ENCODE results near the gene MTCL1.

The MTCL1 gene

DNA sequence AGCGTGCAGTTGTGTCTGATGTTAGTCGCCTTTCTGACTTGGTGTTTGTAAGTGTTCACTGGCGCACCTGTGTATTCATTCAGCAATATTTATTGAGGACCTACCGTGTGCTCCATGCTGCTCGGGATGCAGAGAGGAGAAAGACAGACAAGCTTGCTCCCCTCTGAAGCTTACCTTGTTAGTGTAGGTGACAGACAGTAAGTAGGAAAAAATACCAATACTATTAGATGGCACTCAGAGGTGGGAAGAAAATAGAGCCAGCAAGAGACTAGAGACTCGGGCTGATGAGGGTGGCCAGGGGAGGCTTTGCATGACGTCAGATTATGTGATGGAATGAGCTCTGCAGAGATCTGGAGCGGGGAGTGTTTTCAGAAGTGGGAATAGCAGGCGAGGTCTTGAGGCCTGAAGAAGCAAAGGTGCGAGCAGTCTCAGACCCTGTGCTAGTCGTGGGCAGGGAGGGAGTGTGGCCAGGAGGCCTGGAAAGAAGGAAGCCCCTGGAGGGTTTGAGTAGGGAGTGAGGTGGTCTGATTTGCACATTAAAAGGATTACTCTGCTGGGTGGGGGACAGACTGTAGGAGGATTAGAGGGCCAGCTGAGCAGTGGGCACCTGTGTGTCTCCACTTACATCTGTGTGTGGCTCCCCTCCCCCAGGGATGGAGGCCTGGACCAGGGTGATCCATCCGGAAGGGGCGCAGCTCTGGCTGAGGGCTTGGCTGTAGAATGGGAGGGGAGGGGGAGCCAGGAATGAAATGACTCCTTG, 11.8 kb downstream of the MTCL1 start:
- Histone ChIP-seq H3K27ac (ENCODE audit: low read length) (peak overlapping the region; percentile 46), H3K36me3 (ENCODE audit: control insufficient read depth in 2 of 2, insufficient read depth in 2 of 2, low read length in 2 of 2) (peaks cover 6 to 8% of the 10 kb centered on the region in 2 donors), H3K4me3 (ENCODE audit: low read length in 2 of 2) (peak overlapping the region in 1 of 2 donors; percentile 15), H3K27me3 (ENCODE audit: control insufficient read depth in 1 of 2, insufficient read depth in 2 of 2, low read length in 2 of 2) (no peaks in the 10 kb centered on the region), H3K4me1 (ENCODE audit: control insufficient read depth, insufficient read depth, low read length) (peaks cover 42% of the 10 kb centered on the region), H3K9me3 (ENCODE audit: control insufficient read depth in 2 of 2, low read length in 2 of 2) (no peaks in the 10 kb centered on the region), H3K9ac (ENCODE audit: low read length in 2 of 2) (no peak overlapping the region)

DNA sequence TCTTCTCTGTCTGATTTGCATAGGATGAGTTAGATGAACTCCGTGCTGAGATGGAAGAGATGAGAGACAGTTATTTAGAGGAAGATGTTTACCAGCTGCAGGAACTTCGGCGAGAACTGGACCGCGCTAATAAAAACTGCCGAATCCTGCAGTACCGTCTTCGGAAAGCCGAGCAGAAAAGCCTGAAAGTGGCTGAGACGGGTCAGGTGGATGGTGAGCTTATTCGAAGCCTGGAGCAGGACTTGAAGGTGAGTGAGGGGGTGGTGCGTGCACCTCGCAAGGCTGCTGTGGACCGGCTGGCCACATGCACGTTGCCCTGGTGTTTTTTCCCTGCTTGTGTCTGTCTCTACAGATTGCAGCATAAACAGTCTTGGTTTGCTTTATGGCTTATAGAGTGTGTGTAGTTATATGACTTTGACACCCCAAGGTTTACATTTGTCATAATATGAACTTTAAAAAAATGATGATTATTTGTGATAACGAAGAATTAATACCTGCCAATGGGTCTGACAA, 13.1 kb downstream of the MTCL1 start:
- Histone ChIP-seq H3K27me3 (ENCODE audit: control insufficient read depth in 1 of 2, insufficient read depth in 2 of 2, low read length in 2 of 2) (no peaks in the 10 kb centered on the region), H3K36me3 (ENCODE audit: control insufficient read depth in 2 of 2, insufficient read depth in 2 of 2, low read length in 2 of 2) (peaks cover 6 to 11% of the 10 kb centered on the region in 2 donors), H3K4me1 (ENCODE audit: control insufficient read depth, insufficient read depth, low read length) (peaks cover 45% of the 10 kb centered on the region), H3K4me3 (ENCODE audit: low read length in 2 of 2) (peak overlapping the region; percentile 1 to 57), H3K9ac (ENCODE audit: low read length in 2 of 2) (no peak overlapping the region), H3K9me3 (ENCODE audit: control insufficient read depth in 2 of 2, low read length in 2 of 2) (no peaks in the 10 kb centered on the region), H3K27ac (ENCODE audit: low read length) (no peak overlapping the region)

DNA sequence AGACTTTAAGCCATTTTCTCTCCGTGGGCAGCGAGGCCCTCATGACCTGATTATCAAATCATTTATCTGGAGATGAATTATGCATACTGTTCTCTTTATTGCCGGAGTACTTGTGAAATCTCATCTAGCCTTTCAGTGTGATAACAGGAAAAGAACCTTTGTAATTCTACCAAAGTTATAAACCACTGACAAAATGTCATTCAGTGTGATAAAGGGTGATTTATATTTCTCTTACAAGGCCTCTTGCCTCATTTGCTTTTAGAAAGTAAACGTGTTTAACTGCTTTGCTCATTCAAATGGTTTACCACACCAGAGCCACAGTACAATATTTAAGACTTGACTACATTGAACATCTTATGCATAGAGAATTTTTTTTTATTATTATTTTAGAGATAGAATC, 13.8 kb downstream of the MTCL1 start:
- Histone ChIP-seq H3K4me3 (ENCODE audit: low read length in 2 of 2) (no peak overlapping the region), H3K9me3 (ENCODE audit: control insufficient read depth in 2 of 2, low read length in 2 of 2) (no peaks in the 10 kb centered on the region), H3K27ac (ENCODE audit: low read length) (no peak overlapping the region), H3K36me3 (ENCODE audit: control insufficient read depth in 2 of 2, insufficient read depth in 2 of 2, low read length in 2 of 2) (peaks cover 6 to 11% of the 10 kb centered on the region in 2 donors), H3K4me1 (ENCODE audit: control insufficient read depth, insufficient read depth, low read length) (peaks cover 38% of the 10 kb centered on the region), H3K27me3 (ENCODE audit: control insufficient read depth in 1 of 2, insufficient read depth in 2 of 2, low read length in 2 of 2) (no peaks in the 10 kb centered on the region), H3K9ac (ENCODE audit: low read length in 2 of 2) (no peak overlapping the region)

DNA sequence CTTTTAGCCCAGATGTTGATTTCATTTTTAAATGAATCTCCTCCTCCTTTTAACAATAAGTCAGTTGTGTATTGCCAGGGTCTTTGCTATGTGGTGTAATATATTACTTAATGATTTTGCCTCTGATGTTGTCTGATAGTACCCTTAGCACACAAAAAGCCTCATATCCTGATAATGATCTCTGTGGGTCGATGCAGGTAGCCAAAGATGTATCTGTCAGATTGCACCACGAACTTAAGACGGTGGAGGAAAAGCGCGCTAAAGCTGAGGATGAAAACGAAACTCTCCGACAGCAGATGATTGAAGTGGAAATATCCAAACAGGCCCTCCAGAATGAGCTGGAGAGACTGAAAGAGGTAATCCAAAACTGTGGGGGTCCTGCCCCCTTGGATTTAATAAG, 14.8 kb downstream of the MTCL1 start:
- Histone ChIP-seq H3K4me3 (ENCODE audit: low read length in 2 of 2) (no peak overlapping the region), H3K4me1 (ENCODE audit: control insufficient read depth, insufficient read depth, low read length) (peaks cover 35% of the 10 kb centered on the region), H3K9ac (ENCODE audit: low read length in 2 of 2) (peak overlapping the region in 1 of 2 donors; percentile 36), H3K27me3 (ENCODE audit: control insufficient read depth in 1 of 2, insufficient read depth in 2 of 2, low read length in 2 of 2) (no peaks in the 10 kb centered on the region), H3K27ac (ENCODE audit: low read length) (no peak overlapping the region), H3K9me3 (ENCODE audit: control insufficient read depth in 2 of 2, low read length in 2 of 2) (no peaks in the 10 kb centered on the region), H3K36me3 (ENCODE audit: control insufficient read depth in 2 of 2, insufficient read depth in 2 of 2, low read length in 2 of 2) (peaks cover 6 to 11% of the 10 kb centered on the region in 2 donors)

DNA sequence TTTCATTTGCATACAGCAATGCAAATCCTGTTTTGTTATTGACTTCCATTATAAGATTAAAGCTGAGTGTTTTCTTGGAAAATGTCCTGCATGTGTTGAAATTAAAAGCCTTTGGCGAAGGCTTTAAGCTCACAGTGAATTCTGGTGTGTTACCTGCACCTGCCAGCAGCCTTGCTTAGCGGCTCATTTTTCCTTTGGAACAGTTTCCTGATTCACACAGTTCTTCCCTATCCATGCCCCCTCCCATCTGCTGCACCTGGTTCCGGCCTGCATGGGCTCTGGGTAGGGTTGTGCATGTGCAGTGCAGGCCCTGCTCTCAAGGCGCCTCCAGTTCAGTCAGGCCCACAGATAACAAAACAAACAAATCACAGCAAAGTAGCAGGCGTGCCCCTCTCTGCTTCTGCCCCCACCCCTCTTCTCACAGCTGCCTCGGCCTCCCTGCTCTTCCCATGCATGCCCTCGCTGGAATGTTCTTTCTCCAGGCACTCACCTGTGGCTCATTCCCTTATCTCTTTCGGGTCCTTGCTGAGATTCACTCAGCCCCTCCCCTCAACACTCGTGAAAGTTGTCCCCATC, 15.8 kb downstream of the MTCL1 start:
- Histone ChIP-seq H3K36me3 (ENCODE audit: control insufficient read depth in 2 of 2, insufficient read depth in 2 of 2, low read length in 2 of 2) (peaks cover 6 to 11% of the 10 kb centered on the region in 2 donors), H3K9me3 (ENCODE audit: control insufficient read depth in 2 of 2, low read length in 2 of 2) (no peaks in the 10 kb centered on the region), H3K27ac (ENCODE audit: low read length) (peak overlapping the region; percentile 41), H3K4me3 (ENCODE audit: low read length in 2 of 2) (no peak overlapping the region), H3K4me1 (ENCODE audit: control insufficient read depth, insufficient read depth, low read length) (peaks cover 32% of the 10 kb centered on the region), H3K9ac (ENCODE audit: low read length in 2 of 2) (no peak overlapping the region), H3K27me3 (ENCODE audit: control insufficient read depth in 1 of 2, insufficient read depth in 2 of 2, low read length in 2 of 2) (no peaks in the 10 kb centered on the region)

DNA sequence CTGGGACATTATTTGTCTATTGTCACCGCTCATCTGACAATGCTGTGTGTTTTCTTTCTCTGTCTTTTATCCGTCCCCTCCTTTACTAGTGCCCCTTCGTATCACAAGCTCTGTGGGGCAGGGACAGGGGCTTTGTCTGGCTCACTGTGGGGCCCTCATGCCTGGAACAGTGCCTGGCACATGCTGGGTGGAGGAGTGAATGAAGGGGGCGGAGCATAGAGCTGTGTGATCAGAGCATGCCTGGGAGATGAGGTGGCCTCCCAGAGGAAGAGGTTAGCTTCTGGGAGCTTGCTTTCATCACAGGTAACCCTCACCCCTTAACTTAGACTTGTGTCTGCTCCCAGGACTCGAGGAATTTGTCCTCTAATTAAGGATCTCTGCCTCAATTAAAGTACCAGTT, 16.4 kb downstream of the MTCL1 start:
- Histone ChIP-seq H3K4me1 (ENCODE audit: control insufficient read depth, insufficient read depth, low read length) (peaks cover 32% of the 10 kb centered on the region), H3K36me3 (ENCODE audit: control insufficient read depth in 2 of 2, insufficient read depth in 2 of 2, low read length in 2 of 2) (peaks cover 6 to 11% of the 10 kb centered on the region in 2 donors), H3K9me3 (ENCODE audit: control insufficient read depth in 2 of 2, low read length in 2 of 2) (no peaks in the 10 kb centered on the region), H3K27me3 (ENCODE audit: control insufficient read depth in 1 of 2, insufficient read depth in 2 of 2, low read length in 2 of 2) (no peaks in the 10 kb centered on the region), H3K4me3 (ENCODE audit: low read length in 2 of 2) (no peak overlapping the region), H3K9ac (ENCODE audit: low read length in 2 of 2) (no peak overlapping the region), H3K27ac (ENCODE audit: low read length) (peak overlapping the region; percentile 41)

DNA sequence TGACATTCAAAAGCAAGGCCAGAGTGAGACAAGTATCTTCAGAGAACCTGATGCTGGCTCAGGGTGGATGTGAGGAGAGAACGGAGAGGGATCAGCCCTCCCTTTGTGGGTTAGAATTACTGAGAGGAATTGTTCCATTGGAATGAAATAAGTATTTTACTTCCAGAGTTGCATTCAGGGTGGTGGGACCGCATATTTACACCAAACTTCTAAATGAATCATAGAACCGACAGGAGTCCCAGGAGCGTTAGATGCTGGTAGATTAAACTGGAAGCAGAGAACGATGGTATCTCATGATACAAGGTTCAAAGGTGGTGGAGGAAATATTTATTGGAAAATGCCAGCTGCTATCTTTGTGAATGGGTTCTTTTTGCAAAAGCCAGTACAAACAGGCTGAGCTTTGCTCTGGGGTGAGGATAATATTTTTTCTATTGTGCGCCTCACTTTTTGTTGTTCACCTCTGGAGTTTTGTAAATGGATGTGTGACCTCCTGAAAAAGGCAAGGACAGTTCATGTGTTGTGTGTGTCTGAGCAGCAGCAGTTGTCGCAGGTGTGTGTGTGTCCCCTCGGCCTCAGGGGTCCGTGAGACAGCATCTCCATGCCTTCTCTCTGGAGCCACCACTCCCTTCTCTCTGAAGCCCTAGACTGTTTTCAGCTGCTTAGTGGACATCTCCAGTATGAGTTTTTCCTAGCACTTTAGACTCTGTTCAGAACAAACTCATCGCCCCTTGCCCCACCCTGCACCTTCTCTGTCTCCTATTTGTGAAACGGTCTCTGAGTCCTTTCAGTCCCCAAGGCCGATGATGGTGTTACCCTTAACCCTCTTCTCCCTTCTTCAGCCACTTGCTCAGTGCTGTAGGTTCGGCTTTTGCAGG, 17.8 kb downstream of the MTCL1 start:
- H3K27ac ChIP-seq (ENCODE audit: low read length) = peak overlapping the region; percentile 41
- H3K36me3 ChIP-seq (ENCODE audit: control insufficient read depth in 2 of 2, insufficient read depth in 2 of 2, low read length in 2 of 2) = peaks cover 6 to 11% of the 10 kb centered on the region in 2 donors
- H3K4me3 ChIP-seq (ENCODE audit: low read length in 2 of 2) = no peak overlapping the region

DNA sequence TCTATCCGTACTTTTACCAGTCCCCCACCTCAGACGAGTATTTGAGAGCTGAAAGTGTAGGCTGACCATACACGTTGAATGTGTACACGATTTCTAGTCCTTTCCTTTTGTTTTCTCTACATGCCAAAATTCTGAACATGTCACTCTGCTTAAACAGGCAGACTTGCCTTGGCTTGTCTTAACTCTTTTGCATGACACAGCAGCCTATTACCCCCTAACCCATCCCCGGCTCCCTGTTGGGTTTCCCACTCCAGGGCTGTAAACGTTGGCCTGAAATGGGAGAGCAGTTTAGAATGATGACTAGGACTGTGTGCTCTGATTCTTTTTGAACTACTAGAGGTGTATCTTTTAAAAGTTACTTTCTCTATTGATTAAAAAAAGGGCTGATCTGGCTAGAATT, 19.1 kb downstream of the MTCL1 start:
- Histone ChIP-seq H3K27ac (ENCODE audit: low read length) (no peak overlapping the region), H3K4me1 (ENCODE audit: control insufficient read depth, insufficient read depth, low read length) (peaks cover 14% of the 10 kb centered on the region), H3K9me3 (ENCODE audit: control insufficient read depth in 2 of 2, low read length in 2 of 2) (no peaks in the 10 kb centered on the region)

More for the DNA sequence above, 17.8 kb downstream of the MTCL1 start:
- Histone ChIP-seq H3K9me3 (ENCODE audit: control insufficient read depth in 2 of 2, low read length in 2 of 2) (no peaks in the 10 kb centered on the region), H3K4me1 (ENCODE audit: control insufficient read depth, insufficient read depth, low read length) (peaks cover 19% of the 10 kb centered on the region), H3K27me3 (ENCODE audit: control insufficient read depth in 1 of 2, insufficient read depth in 2 of 2, low read length in 2 of 2) (no peaks in the 10 kb centered on the region), H3K9ac (ENCODE audit: low read length in 2 of 2) (no peak overlapping the region)

DNA sequence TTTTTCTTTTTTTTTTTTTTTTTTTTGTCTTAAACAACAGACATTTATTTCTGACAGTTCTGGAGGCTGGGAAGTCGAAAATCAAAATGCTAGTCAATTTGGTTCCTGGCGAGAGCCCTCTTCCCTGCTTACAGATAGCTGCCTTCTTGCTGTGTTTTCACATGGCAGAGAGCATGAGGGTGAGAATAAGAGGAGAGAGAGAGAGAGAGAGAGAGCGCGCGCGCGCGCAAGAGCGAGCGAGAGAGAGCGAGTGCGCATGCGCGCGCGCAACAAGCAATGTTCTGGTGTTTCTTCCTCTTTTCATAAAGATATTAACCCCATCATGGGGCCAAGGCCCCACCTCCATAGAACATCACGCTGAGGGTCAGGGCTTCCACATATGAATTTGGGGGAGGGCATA, 20.9 kb downstream of the MTCL1 start:
- no peaks in the 10 kb centered on the region for H3K27me3 ChIP-seq (ENCODE audit: control insufficient read depth in 1 of 2, insufficient read depth in 2 of 2, low read length in 2 of 2)
- peaks cover 22% of the 10 kb centered on the region for H3K4me1 ChIP-seq (ENCODE audit: control insufficient read depth, insufficient read depth, low read length)
- no peak overlapping the region for H3K9ac ChIP-seq (ENCODE audit: low read length in 2 of 2)
- H3K27ac ChIP-seq (ENCODE audit: low read length) = no peak overlapping the region
- H3K36me3 ChIP-seq (ENCODE audit: control insufficient read depth in 2 of 2, insufficient read depth in 2 of 2, low read length in 2 of 2) = peaks cover 3 to 4% of the 10 kb centered on the region in 2 donors
- no peak overlapping the region for H3K4me3 ChIP-seq (ENCODE audit: low read length in 2 of 2)
- H3K9me3 ChIP-seq (ENCODE audit: control insufficient read depth in 2 of 2, low read length in 2 of 2) = no peaks in the 10 kb centered on the region

More for the DNA sequence above, 19.1 kb downstream of the MTCL1 start:
- H3K27me3 ChIP-seq (ENCODE audit: control insufficient read depth in 1 of 2, insufficient read depth in 2 of 2, low read length in 2 of 2) = no peaks in the 10 kb centered on the region
- peaks cover 6 to 11% of the 10 kb centered on the region in 2 donors for H3K36me3 ChIP-seq (ENCODE audit: control insufficient read depth in 2 of 2, insufficient read depth in 2 of 2, low read length in 2 of 2)
- H3K9ac ChIP-seq (ENCODE audit: low read length in 2 of 2) = no peak overlapping the region
- no peak overlapping the region for H3K4me3 ChIP-seq (ENCODE audit: low read length in 2 of 2)

DNA sequence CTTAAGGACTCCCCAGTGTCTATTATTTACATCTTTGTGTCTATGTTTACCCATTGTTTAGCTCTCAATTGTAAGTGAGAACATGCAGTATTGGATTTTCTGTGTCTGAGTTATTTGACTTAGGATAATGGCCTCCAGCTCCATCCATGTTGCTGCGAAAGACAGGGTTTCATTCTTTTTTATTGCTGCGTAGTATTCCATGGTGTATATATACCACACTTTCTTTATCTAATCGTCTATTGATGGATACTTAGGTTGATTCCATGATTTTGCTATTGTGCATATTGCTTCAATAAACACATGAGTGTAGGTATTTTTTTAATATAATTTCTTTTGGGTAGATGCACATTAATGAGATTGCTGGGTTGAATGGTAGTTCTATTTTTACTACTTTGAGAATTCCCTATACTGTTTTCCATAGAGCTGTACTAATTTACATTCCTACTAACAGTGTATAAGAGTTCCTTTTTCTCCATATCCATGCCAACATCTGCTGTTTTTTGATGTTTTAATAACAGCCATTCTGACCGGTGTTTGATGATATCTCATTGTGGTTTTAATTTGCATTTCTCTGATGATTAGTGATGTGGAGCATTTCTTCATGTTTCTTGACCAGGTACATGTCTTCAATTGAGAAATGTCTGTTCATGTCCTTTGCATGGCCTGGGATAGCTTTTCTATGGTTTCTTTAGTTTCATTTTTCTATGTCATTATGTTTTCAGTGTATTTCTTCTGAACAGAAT, 21.8 kb downstream of the MTCL1 start:
- peaks cover 16% of the 10 kb centered on the region for H3K4me1 ChIP-seq (ENCODE audit: control insufficient read depth, insufficient read depth, low read length)
- H3K9me3 ChIP-seq (ENCODE audit: control insufficient read depth in 2 of 2, low read length in 2 of 2) = no peaks in the 10 kb centered on the region
- H3K9ac ChIP-seq (ENCODE audit: low read length in 2 of 2) = no peak overlapping the region
- no peak overlapping the region for H3K4me3 ChIP-seq (ENCODE audit: low read length in 2 of 2)
- peaks cover 0 to 3% of the 10 kb centered on the region in 2 donors for H3K36me3 ChIP-seq (ENCODE audit: control insufficient read depth in 2 of 2, insufficient read depth in 2 of 2, low read length in 2 of 2)
- no peak overlapping the region for H3K27ac ChIP-seq (ENCODE audit: low read length)
- H3K27me3 ChIP-seq (ENCODE audit: control insufficient read depth in 1 of 2, insufficient read depth in 2 of 2, low read length in 2 of 2) = no peaks in the 10 kb centered on the region
